Esophagus muscularis mucosa (tissue), 4 donors: ENCODE measurements around the gene CANX. TPM values are rescaled to one million over a fixed set of nuclear protein-coding genes. Genes with fewer than 3 reads are reported as not detected.

Source experiments
- DNase-seq: peaks from one replicate; pipeline ENCODE4 v3.0.0-alpha.2; 2017; ENCODE audit errors: extremely low spot score
- H3K27ac ChIP-seq, 4 donors: fragments of 200-600 bp; sonication (generic); replicated peaks in 1 of 4; 1 replicate in 3 of 4; 2 replicates in 1 of 4; pipeline ENCODE4 v1.5.1; 2016 to 2019; ENCODE audit warnings: mild to moderate bottlenecking in 1 of 4
- H3K27me3 ChIP-seq, 4 donors: fragments of 200-600 bp; sonication (generic); one replicate each; pipeline versions ENCODE4 v1.5.1 to v1.6.0; 2016 to 2019
- H3K36me3 ChIP-seq, 4 donors: fragments of 200-600 bp; sonication (generic); one replicate each; pipeline ENCODE4 v1.5.1; 2016 to 2019
- H3K4me1 ChIP-seq, 4 donors: fragments of 200-600 bp; sonication (generic); one replicate each; pipeline ENCODE4 v1.5.1; 2016 to 2019
- H3K4me3 ChIP-seq, 4 donors: fragments of 200-600 bp; sonication (generic); 1 replicate in 2 of 4; 2 replicates in 2 of 4; pipeline ENCODE4 v1.5.1; 2016 to 2019; ENCODE audit warnings: mild to moderate bottlenecking in 4 of 4, moderate library complexity in 1 of 4
- H3K9me3 ChIP-seq, 4 donors: fragments of 200-600 bp; sonication (generic); 1 replicate in 3 of 4; 2 replicates in 1 of 4; pipeline ENCODE4 v1.5.1; 2016 to 2019
- CTCF ChIP-seq, 3 experiments: fragments of 200-600 bp in 2 of 3; fragments of 450-650 bp in 1 of 3; sonication (generic) in 2 of 3; IDR thresholded peaks; one replicate each; pipeline ENCODE4 v1.5.1; 2017 to 2019; ENCODE audit warnings: antibody characterized with exemption in 3 of 3, mild to moderate bottlenecking in 2 of 3, moderate library complexity in 1 of 3
- EP300 ChIP-seq: sonication (generic); formaldehyde crosslinking; IDR thresholded peaks from one replicate; pipeline ENCODE4 v1.6.1; 2017; ENCODE audit warnings: antibody characterized with exemption
- POLR2A ChIP-seq: fragments of 450-650 bp; IDR thresholded peaks from one replicate; pipeline ENCODE4 v1.6.1; 2017; ENCODE audit warnings: antibody characterized with exemption, moderate library complexity, mild to moderate bottlenecking, low read depth
- POLR2AphosphoS5 ChIP-seq, 2 donors: sonication (generic); formaldehyde crosslinking; IDR thresholded peaks; one replicate each; pipeline ENCODE4 v1.6.1; 2017; ENCODE audit warnings: antibody characterized with exemption in 2 of 2
- WGBS: methylation state at CpG from one replicate; pipeline ENCODE4 v1.1.5; 2018; 5-methylcytosine and 5-hydroxymethylcytosine counted together
- intact Hi-C: fragments of 100-400 bp; cut with DNase I; formaldehyde crosslinking; loops from one replicate; pipeline ENCODE4 v1.15.1; 2023
- total RNA-seq, 4 donors: library from RNA; depleted of rRNA; stranded (reverse); fragments of >200 nt; gene quantifications; one replicate each; pipeline versions ENCODE4 v1.1.0 to v1.2.1, GENCODE V29; 2016

The CANX gene
- total RNA-seq, 4 donors from 2014 or later: 230 to 403 (median 321) TPM

DNA sequence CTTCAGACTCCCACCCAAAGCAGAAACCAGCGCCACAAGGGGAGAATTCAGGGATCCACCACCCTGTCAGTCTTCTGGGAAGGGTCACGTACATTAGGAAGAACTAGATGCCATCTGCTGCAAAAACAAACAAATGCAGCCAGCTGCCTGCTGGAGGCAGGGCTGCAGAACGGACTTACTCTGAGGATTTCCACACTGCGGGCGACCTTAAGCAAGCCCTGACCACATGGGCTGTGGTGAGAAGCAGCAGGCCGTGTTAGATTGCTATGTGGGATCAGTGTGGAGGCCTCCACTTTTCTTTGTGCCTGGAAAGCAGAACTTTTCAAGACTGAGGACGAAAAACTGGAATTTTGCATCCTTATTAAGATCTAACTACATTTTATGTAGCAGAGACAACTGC is 81.6 kb downstream of the CANX start:
- TF ChIP-seq EP300 (no peak), POLR2A (no peak), POLR2AphosphoS5 (IDR thresholded peaks at IDR 0.05) (no peak), CTCF (IDR thresholded peaks at IDR 0.05) (no peak)
- intact Hi-C loops: no loop called here
- Histone ChIP-seq H3K27me3 (no peaks in the 10 kb centered on the region), H3K9me3 (no peaks in the 10 kb centered on the region), H3K4me3 (no peak overlapping the region), H3K4me1 (no peaks in the 10 kb centered on the region), H3K36me3 (peaks cover 7 to 54% (median 46%) of the 10 kb centered on the region in 4 donors), H3K27ac (no peak overlapping the region)
- DNase-seq: no peak
- 77% methylated on average over 7 of the region's 7 CpGs for WGBS

Other genes with a start within 250 kb of the CANX start
- gene RUFY1, start 148.4 kb upstream of the CANX start, total RNA-seq: 10 to 100 TPM; 39.9 to 59.8 (median 45.6) TPM
- 100 to 1,000 TPM; 234 to 369 (median 244) TPM for gene HNRNPH1, start 75.3 kb upstream of the CANX start, total RNA-seq
- not detected for gene CBY3, start 17.9 kb upstream of the CANX start, total RNA-seq
- gene MAML1, start 33.9 kb downstream of the CANX start, total RNA-seq: 10 to 100 TPM; 21.4 to 60.9 (median 36.4) TPM
- gene LTC4S, start 95.0 kb downstream of the CANX start, total RNA-seq: 10 to 100 TPM in 3 of 4 donors, 1 to 10 TPM in 1; 7.9 to 15.2 (median 12.8) TPM
- 10 to 100 TPM; 47.1 to 70.6 (median 59.2) TPM for gene MGAT4B, start 107.9 kb downstream of the CANX start, total RNA-seq
- gene SQSTM1, start 121.9 kb downstream of the CANX start, total RNA-seq: 100 to 1,000 TPM; 333 to 453 (median 392) TPM
- 10 to 100 TPM; 21.2 to 34.2 (median 23.3) TPM for gene MRNIP, start 159.8 kb downstream of the CANX start, total RNA-seq
- 100 to 1,000 TPM in 2 of 4 donors, 10 to 100 TPM in 2; 80.2 to 229 (median 143) TPM for gene TBC1D9B, start 208.9 kb downstream of the CANX start, total RNA-seq